ENCODE data around the gene RPRD1B.

The RPRD1B gene

GRCh38 chr20:38119446-38119845 is 85.9 kb downstream of the RPRD1B start:
- no peak for DNase-seq

GRCh38 chr20:38120625-38120988 is 87.1 kb downstream of the RPRD1B start:
- no peak for DNase-seq

- no peak for DNase-seq
These were observed 88.2 kb downstream of the RPRD1B start for GRCh38 chr20:38121741-38122140.

- no peak for DNase-seq
These were observed 89.6 kb downstream of the RPRD1B start for GRCh38 chr20:38123021-38123587.

GRCh38 chr20:38125157-38126056 is 91.9 kb downstream of the RPRD1B start:
- DNase-seq: peak in 3 of 51 donors; percentile 5 to 13 (median 6)

- DNase-seq: no peak
These were observed 92.8 kb downstream of the RPRD1B start for GRCh38 chr20:38126146-38126921.

GRCh38 chr20:38126932-38127621 is 93.5 kb downstream of the RPRD1B start:
- no peak for DNase-seq

GRCh38 chr20:38127920-38128528 is 94.5 kb downstream of the RPRD1B start:
- no peak for DNase-seq

GRCh38 chr20:38128691-38129090 is 95.1 kb downstream of the RPRD1B start:
- DNase-seq: no peak

GRCh38 chr20:38129248-38129865 is 95.8 kb downstream of the RPRD1B start:
- no peak for DNase-seq

GRCh38 chr20:38129893-38130609 is 96.5 kb downstream of the RPRD1B start:
- no peak for DNase-seq

GRCh38 chr20:38130687-38131587 is 97.4 kb downstream of the RPRD1B start:
- DNase-seq: no peak

- no peak for DNase-seq
These were observed 98.1 kb downstream of the RPRD1B start for GRCh38 chr20:38131588-38132121.

GRCh38 chr20:38132156-38132909 is 98.8 kb downstream of the RPRD1B start:
- DNase-seq: no peak

- no peak for DNase-seq
These were observed 99.5 kb downstream of the RPRD1B start for GRCh38 chr20:38132910-38133501.

GRCh38 chr20:38133680-38134426 is 100.3 kb downstream of the RPRD1B start:
- DNase-seq: no peak

All from hypothalamus (tissue), 51 donors.